Measurements from ENCODE around the gene DDX5.
"Not testable (repeated sequence)": the region's sequence is repeated elsewhere in the genome, so short reads cannot be mapped to it uniquely, and the experiment has no call there.

DDX5 gene

DNA sequence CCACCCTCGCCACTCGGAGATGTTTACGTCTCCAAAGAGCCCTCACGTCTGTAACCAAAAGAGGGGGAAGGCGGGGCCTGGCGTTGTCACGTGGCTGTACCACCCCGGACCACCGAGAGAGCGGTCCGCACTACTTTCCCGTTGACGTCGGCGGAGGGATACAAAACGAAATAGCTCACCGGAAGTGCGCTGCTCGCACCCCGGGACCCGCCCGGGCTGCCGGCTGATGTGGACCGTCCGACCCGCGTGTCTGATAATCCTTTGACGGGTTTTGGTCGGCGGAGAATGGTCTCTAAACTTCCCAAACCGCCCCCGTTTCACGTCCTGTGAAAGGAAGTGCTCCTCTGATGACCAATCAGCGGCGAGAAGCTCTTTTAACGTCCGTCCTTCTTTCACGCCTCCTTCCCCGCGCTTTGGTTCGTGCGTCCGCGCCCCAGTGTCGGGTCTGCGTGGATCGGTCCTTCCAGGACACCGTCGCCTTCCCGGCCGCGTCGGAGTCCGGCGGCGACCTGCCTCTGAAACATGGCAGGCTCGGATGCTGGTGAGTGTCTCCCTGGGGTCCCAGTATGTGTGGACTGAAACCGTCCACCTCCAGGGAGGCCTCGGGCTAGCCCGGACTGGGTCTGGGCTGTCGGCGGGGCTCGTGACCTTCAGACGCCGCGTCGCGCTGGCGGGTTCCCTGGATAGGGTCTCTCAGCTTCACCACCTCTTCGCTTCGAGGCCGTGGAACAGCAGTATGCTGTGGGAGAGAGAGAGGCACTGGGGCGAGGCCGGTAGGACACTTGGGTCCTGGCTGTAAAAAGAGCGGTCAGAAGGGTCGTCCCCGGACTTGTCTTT, 705 bp upstream of the DDX5 start, which contains the start of gene CEP95:
CEP95 (plus strand) TSS at position 402 of the 837 bp plus-strand sequence; CDS start at position 523, 121 bp downstream.
- DNase-seq = no peak

- peak; percentile 95 for DNase-seq
Observed at GRCh38 chr17:64505340-64506200, 519 bp downstream of the DDX5 start.

DNA sequence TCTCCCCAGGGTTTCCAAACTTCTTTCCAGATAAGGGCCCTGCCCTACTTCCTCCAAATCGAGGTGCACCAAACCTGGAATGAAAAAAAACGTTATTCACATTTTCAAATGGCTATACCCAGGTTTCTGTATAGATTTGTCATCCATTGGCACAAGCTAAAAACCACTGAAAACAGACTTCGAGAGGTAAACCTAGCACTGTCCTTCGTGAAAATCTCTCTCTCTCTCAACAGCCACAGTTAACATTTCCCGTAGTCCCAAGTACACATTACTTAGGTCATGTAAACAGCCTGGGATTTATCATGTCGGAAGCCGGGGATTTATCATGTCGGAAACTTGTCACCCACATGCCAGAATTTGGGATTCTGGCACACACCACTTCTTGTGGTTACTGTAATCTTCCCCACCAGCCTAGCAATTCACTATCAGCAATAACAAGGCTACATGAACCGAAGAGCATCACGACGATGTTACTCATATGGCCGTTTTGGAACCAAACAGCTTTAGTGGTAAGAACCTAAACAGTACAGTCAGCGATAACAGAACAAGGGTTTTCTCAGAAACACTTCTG, 1.2 kb downstream of the DDX5 start:
- no peak for DNase-seq

DNA sequence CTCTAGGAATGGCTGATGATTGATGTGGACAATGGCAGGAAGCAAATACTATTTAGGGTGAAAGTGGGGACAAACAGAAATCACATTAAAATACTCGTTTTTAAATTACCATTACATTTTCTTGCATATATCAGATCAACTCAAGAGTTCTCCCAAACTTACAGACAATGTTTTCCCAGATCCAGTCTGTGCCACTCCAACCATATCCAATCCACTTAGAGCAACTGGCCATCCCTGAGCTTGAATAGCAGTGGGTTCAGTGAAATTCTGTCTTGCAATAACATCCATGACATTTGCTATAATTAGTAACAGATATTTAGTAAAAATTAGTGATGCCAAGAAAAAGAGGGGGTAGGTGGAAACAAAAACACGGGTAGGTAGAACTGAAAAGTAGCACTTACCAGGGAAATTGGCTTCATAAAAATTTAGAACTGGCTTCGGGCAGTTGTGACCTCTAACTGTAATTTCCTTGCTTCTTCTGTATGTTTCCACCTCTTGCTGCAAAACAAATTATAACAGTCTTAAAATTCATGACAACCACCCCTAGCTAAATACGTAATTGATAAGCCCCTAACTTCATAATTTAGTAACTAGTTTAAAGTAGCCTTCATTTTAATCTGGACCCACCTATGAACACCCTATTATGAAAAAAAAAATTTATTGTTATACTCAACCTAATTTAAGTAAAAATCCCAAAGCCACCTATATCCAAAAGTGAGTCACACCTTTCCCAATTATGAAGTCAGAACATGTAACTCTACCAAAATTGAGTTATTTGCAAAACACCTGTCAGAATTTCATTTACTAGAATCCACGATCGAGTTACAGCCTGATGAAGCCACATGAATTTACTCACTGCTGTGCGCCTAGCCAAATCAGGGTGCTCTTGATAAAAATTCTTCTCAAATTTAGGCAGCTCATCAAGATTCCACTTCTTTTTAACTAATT, 2.0 kb downstream of the DDX5 start:
- DNase-seq = no peak

- no peak for DNase-seq
Observed at GRCh38 chr17:64503341-64503740, 2.7 kb downstream of the DDX5 start.

GRCh38 chr17:64502809-64503208, 3.3 kb downstream of the DDX5 start:
- no peak for DNase-seq

GRCh38 chr17:64502021-64502420, 4.1 kb downstream of the DDX5 start:
- no peak for DNase-seq

- DNase-seq = no peak
Observed at GRCh38 chr17:64500862-64501765, 5.0 kb downstream of the DDX5 start.

DNA sequence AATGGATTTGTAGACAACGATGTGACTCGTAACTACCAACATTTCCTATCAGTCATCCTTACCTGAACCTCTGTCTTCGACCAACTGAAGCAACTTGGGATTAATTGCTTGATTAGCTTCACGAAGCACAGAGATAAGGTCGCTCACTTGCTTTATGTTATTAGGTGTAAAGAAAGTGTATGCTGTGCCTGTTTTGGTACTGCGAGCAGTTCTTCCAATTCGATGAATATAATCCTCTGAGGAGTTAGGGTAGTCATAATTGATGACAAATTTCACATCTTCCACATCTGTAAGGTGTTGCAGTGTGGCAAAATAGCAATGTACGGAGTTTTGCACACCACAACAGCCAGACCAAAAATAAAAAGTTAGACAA, 5.6 kb downstream of the DDX5 start:
- DNase-seq = no peak

DNA sequence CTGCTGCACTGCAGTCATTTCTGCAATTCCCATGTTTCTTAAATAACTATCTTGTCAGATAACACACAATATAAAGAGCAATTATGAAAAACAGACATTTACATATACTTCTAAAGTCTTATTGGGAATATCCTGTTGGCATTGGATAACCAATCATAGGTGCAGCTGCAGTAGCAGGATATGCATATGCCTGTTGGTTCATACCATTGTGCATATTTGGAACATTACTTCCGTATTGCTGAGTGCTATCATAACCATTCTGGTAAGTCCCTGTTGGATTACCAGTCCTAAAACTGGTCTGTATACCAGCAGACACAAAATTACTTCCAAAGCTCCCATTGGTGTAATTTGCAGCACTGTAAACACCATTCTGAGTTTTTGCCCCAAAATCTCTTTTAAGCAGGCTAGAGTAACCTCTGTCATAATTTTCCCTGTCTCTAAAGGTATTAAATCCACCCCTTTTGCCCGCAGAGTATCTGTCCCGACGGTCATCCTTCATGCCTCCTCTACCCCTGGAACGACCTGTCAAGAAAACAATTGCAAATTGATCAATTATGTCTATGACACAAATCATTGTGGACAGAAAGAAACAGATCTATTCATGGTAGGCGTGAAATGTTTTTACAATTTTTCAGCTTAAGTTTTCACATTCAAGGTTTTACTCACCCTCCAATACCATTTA, 6.1 kb downstream of the DDX5 start:
- no peak for DNase-seq

- no peak for DNase-seq
Observed at GRCh38 chr17:64498308-64499203, 7.5 kb downstream of the DDX5 start.

GRCh38 chr17:64497565-64498035, 8.5 kb downstream of the DDX5 start:
- DNase-seq = no peak

DNA sequence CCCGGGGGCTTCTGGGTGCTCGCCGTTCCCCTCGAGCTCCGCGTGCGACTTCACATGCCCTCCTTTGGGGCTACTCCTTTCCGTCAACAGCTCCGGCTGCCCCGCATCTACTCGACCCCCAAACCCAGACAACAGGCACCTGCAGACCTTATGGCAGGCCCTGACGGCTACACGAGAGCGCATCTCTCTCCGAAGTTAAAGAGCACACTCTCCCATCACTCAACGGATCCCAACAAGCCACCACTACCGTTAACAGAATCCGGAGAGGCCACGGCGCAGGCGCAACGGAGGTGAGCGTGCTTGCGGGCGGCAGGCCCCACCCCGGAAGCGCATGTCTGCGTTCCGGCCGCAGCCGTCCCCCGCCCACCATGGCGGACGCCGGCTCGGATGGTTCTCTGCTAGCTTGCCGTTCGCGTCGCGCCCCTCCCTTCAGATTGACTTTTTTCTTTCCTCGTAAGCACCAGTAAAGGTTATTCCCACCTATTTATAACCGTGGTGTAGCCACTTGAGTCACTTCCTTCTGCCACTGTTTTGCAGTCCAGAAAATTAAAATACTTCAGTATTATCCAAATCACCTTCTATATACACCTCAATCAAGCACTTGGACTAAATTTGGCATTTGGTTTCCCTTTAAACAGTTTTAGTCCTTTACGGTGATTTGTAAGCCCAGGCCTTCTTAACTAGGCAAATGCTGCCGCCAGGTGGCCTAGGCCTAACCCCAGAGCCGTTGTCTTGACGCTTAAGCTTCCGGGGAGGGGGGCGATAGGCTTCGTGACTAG, 9.1 kb downstream of the DDX5 start, which contains the start of gene POLG2:
POLG2 (minus strand) TSS at position 269 of the 779 bp plus-strand sequence; CDS start at position 183, 86 bp downstream.
- DNase-seq = peak; percentile 94

DNA sequence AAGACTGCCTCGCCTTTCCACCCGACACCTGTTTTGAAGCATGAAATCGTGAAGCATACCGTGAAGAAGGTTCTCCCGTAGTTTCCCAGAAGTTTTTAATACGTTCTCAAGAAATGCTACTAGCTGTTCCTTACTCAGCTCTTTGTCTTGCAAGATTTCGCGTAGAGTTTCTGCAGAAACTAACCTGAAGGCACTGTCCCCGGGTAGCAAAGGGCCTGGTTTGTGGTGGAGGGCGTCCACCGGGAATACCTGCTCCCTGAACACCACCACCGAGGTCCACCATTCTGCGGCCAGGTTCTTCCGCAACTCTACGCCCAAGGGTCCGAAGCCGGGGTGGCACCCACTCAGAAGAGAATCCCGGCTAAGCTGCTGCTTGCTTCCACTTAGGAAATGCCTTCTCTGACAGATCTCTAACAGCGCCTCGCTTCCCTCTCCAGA, 9.7 kb downstream of the DDX5 start:
- no peak for DNase-seq

DNA sequence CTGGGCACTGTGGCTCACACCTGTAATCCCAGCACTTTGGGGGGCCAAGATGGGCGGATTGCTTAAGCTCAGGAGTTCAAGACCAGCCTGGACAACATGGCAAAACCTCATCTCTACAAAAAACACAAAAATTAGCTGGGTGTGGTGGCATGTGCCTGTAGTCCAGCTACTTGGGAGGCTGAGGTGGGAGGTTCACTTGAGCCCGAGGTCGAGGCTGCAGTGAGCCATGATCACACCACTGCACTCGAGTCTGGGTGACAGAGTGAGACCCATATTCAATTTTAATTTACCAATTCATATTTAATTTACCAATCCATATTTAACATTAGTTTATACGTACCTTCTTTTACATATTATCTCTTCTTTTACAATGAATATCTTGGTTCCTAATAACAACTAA, 10.8 kb downstream of the DDX5 start:
- DNase-seq = not testable (repeated sequence)

DNA sequence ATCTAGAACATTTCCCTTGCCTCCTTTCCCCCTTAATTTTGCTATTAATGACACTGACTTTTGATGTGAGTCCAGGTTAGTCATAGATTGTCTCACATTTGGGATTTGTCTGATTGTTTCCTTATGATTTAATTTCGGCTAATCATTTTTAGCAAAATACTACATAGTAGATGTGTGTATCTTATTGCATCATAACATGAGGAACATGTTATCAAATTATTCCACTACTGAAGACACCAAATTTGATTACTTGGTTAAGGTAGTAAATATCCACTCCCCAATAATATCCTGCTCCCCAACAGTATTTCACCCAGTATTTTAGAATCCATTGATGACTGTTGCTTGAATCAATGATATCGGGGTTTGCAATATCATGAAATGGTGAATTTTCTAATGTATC, 12.0 kb downstream of the DDX5 start:
- DNase-seq = no peak

DNA sequence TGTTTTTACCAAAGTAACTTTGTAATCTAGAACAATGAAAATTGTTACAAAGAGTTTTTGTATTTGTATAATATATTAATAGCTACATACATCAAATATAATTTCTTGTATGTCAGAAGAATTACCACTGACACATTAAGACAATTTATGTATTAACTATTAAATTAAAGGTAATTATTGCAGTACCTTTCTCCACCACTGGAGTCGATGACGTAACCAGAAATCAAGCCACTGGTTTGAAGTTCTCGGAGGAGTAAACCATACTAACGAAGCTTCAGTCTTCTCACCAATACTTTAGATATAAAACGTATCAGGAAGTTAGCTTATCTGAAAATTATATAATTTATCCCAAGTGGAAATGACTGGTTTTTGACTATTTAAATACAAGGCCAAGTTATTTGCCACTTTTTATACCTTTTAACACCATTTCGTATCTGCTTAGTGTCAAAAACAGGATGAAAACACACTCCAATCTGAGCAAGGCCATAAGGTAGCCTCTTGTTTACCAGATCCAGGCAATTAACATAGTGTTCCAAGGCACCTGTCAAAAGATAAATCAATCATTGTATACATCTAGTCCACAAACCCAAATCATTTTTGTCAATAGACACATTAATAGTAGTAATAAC, 13.5 kb downstream of the DDX5 start:
- DNase-seq = no peak

DNA sequence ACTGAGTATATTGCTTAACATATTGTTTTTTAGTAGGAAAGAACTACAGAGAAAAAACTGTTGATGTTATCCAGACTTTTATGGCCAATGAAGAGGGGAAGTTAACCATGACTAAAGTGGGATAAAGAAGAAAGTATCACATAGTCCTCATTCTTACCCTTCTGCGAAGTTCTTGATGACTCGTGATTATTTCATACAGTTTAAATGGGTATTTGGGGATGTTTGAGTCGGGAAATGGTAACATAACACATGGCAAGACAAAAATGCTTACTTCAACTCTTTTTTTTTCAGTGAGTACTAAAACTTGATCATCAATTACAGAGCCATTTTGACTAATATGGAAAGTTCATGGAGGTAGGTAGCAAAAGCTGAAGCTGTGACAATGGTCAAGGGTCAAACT, 14.1 kb downstream of the DDX5 start:
- DNase-seq = no peak

All from right forelimb (tissue), 1 donor.